ENCODE data around the gene TRABD.
"Not testable (repeated sequence)": the region's sequence is repeated elsewhere in the genome, so short reads cannot be mapped to it uniquely, and the experiment has no call there.

The TRABD gene

GRCh38 chr22:50185375-50186087, at the start of gene TRABD:
TRABD (plus strand) TSS chr22:50185913; CDS start chr22:50193061, 7,148 bp downstream.
- peak; percentile 77 for DNase-seq (ENCODE audit: low read depth)

- no peak for DNase-seq (ENCODE audit: low read depth)
These were observed 49.1 kb upstream of the TRABD start for GRCh38 chr22:50136581-50137015.

GRCh38 chr22:50137277-50137676, 48.4 kb upstream of the TRABD start:
- not testable (repeated sequence) for DNase-seq (ENCODE audit: low read depth)

GRCh38 chr22:50138041-50138440, 47.7 kb upstream of the TRABD start:
- DNase-seq (ENCODE audit: low read depth): no peak

GRCh38 chr22:50138988-50139387, 46.7 kb upstream of the TRABD start:
- DNase-seq (ENCODE audit: low read depth): no peak

GRCh38 chr22:50139843-50140415, 45.8 kb upstream of the TRABD start:
- no peak for DNase-seq (ENCODE audit: low read depth)

GRCh38 chr22:50140615-50141014, 45.1 kb upstream of the TRABD start:
- DNase-seq (ENCODE audit: low read depth): no peak

GRCh38 chr22:50141462-50141861, 44.3 kb upstream of the TRABD start:
- no peak for DNase-seq (ENCODE audit: low read depth)

- no peak for DNase-seq (ENCODE audit: low read depth)
These were observed 43.8 kb upstream of the TRABD start for GRCh38 chr22:50141891-50142363.

GRCh38 chr22:50143096-50143495, 42.6 kb upstream of the TRABD start:
- no peak for DNase-seq (ENCODE audit: low read depth)

- no peak for DNase-seq (ENCODE audit: low read depth)
These were observed 41.6 kb upstream of the TRABD start for GRCh38 chr22:50144005-50144614.

- DNase-seq (ENCODE audit: low read depth): no peak
These were observed 39.8 kb upstream of the TRABD start for GRCh38 chr22:50145721-50146438.

- DNase-seq (ENCODE audit: low read depth): peak; percentile 54
These were observed 39.1 kb upstream of the TRABD start for GRCh38 chr22:50146439-50147238.

GRCh38 chr22:50147258-50148165, 38.2 kb upstream of the TRABD start:
- not testable (repeated sequence) for DNase-seq (ENCODE audit: low read depth)

- no peak for DNase-seq (ENCODE audit: low read depth)
These were observed 37.6 kb upstream of the TRABD start for GRCh38 chr22:50148166-50148500.

GRCh38 chr22:50148991-50149721, 36.6 kb upstream of the TRABD start:
- no peak for DNase-seq (ENCODE audit: low read depth)

- DNase-seq (ENCODE audit: low read depth): no peak
These were observed 35.3 kb upstream of the TRABD start for GRCh38 chr22:50150161-50151129.

- no peak for DNase-seq (ENCODE audit: low read depth)
These were observed 33.9 kb upstream of the TRABD start for GRCh38 chr22:50151571-50152537.

Data from stromal cell of bone marrow (primary cell).